Measurements from ENCODE around the gene GLS2.

Gene GLS2

GRCh38 chr12:56437430-56438176 lies 50.4 kb downstream of the GLS2 start:
- DNase-seq (ENCODE audit: low spot score), result no peak

DNA sequence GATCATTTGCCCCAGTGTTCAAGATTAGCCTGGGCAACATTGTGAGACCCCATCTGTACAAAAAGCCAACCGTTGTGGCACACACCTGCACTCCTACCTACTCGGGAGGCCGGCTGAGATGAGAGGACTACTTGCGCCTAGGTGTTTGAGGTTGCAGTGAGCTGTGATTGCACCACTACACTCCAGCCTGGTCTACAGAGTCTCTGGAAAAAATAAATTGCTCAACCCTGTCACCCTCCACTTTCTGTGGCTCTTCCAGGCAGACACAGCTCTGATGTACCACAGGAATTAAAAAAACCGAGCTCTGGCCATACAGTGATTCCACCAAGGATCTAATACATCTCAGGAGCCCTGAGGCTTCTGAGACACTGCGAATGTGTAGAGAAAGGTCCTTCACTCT lies 53.1 kb downstream of the GLS2 start:
- DNase-seq (ENCODE audit: low spot score), result no peak

DNA sequence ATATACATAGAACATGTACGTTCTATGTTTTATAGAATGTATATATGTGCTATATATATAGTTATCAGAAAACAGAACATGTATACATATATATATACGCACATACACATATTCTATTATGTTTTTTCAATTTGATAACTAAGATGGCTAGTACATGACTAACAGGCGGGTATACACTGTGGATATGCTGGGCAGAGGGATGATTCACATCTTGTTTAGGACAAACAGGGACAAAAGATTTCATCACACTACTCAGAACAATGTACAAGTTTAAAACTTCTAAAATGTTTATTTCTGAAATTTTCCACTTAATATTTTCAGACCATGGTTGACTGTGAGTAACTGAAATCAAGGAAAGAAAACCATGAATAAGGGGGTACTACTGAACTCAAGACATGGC lies 56.1 kb downstream of the GLS2 start:
- DNase-seq (ENCODE audit: low spot score), result no peak

DNA sequence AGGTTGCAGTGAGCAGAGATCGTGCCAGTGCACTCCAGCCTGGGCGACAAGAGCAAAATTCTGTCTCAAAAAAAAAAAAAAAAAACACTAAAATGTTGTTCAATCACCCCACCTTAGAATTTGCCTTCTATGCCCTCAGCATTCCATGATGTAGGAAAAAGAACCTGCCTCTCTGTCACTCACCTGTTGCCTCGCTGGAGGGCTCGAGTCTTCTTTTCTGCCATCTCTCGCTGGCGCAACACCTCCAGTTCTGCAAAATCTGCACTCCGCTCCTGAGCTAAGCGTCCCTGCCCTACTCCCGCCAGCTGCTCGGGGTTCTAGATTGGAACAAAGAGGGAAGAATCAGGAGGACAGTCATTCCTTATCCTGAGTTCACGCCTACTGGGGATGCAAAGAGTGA lies 56.7 kb downstream of the GLS2 start:
- DNase-seq (ENCODE audit: low spot score), result no peak

GRCh38 chr12:56425940-56426438 lies 62.0 kb downstream of the GLS2 start:
- no peak for DNase-seq (ENCODE audit: low spot score)

DNA sequence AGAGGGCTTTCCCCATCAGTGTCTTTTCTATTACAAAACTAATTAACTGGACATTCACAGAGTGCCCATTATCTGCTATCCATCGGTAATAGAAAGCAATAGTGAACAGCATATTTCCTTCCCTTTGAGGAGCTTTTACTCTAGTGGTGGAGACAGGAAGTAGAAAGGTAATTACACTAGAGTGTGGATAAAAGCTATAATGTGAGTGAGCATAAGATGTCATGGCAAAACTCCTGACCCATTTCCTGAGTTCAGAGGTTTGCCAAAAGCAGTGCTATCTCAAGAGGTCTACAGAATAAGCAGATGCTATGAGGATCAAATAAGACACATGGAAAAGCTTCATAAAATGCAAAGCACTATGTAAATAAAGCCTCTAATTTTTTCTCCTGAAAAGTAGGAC lies 62.8 kb downstream of the GLS2 start:
- DNase-seq (ENCODE audit: low spot score), result no peak
